Lung (tissue), 12 donors: ENCODE measurements around the gene FAM53A. TPM values are rescaled to one million over a fixed set of nuclear protein-coding genes. Genes with fewer than 3 reads are reported as not detected.

ENCODE experiments used
- ATAC-seq: fragments of 200-7000 bp; cut with Tn5 transposase; one replicate; pipeline ENCODE4 v1.9.1; 2020; ENCODE audit warnings: moderate number of reproducible peaks; ENCODE audit not compliant: insufficient read depth, low FRiP score
- DNase-seq, 3 donors: peaks; one replicate each; pipeline ENCODE4 v3.0.0-alpha.2; 2013 to 2017
- H3K27ac ChIP-seq, 2 donors: one replicate each; pipeline ENCODE4 v1.5.1; 2013; ENCODE audit warnings: mild to moderate bottlenecking in 2 of 2, moderate library complexity in 2 of 2, control low read depth in 1 of 2, inconsistent platforms in 1 of 2, low read depth in 1 of 2, low read length in 1 of 2
- H3K27me3 ChIP-seq, 3 donors: one replicate each; pipeline ENCODE4 v1.5.1; 2013; ENCODE audit warnings: low read length in 2 of 3; ENCODE audit not compliant: control insufficient read depth in 3 of 3, insufficient read depth in 3 of 3
- H3K36me3 ChIP-seq, 4 donors: one replicate each; pipeline ENCODE4 v1.5.1; 2013; ENCODE audit warnings: low read length in 4 of 4, mild to moderate bottlenecking in 1 of 4, moderate library complexity in 1 of 4; ENCODE audit not compliant: control insufficient read depth in 4 of 4, insufficient read depth in 4 of 4
- H3K4me1 ChIP-seq, 5 donors: one replicate each; pipeline ENCODE4 v1.5.1; 2013; ENCODE audit warnings: low read length in 5 of 5, mild to moderate bottlenecking in 2 of 5, moderate library complexity in 1 of 5; ENCODE audit not compliant: control insufficient read depth in 5 of 5, insufficient read depth in 5 of 5
- H3K4me3 ChIP-seq: one replicate; pipeline ENCODE4 v1.5.1; 2013; ENCODE audit warnings: mild to moderate bottlenecking, control low read depth, moderate library complexity
- H3K9ac ChIP-seq, 2 donors: one replicate each; pipeline ENCODE4 v1.5.1; 2013; ENCODE audit warnings: low read length in 2 of 2, control low read depth in 1 of 2; ENCODE audit not compliant: insufficient read depth in 1 of 2
- H3K9me3 ChIP-seq, 4 donors: one replicate each; pipeline ENCODE4 v1.5.1; 2013; ENCODE audit warnings: low read length in 3 of 4, mild to moderate bottlenecking in 1 of 4, moderate library complexity in 1 of 4; ENCODE audit not compliant: control insufficient read depth in 4 of 4, insufficient read depth in 3 of 4
- CTCF ChIP-seq: IDR thresholded peaks from 2 replicates; pipeline ENCODE4 v1.5.1; 2012; ENCODE audit warnings: mild to moderate bottlenecking; ENCODE audit errors: control extremely low read depth, extremely low read depth
- WGBS, 2 donors: extraction: QIAGEN DNeasy Blood & Tissue Kit; methylation state at CpG; one replicate each; pipeline ENCODE4 v1.1.7; 2013; 5-methylcytosine and 5-hydroxymethylcytosine counted together
- polyA plus RNA-seq, 2 donors: library from polyadenylated mRNA; stranded (reverse); fragments of 200-250 nt; gene quantifications; one replicate each; pipeline ENCODE4 v1.2.1, GENCODE V29; 2013
- total RNA-seq, 2 donors: library from RNA; depleted of rRNA in 1 of 2; stranded (reverse); fragments of >200 nt in 1 of 2; gene quantifications; one replicate each; pipeline ENCODE4 v1.2.1, GENCODE V29; 2014 to 2021
- donor health status: control.
- donor health status: control.
- donor health status: Bipolar disorder and iron deficiency.
- donor health status: healthy.
- donor health status: DM: yes; HTN: yes; CAD: no.

The FAM53A gene
- total and polyA plus RNA-seq, 4 donors = 1.4 to 2.8 (median 2.2) TPM

DNA sequence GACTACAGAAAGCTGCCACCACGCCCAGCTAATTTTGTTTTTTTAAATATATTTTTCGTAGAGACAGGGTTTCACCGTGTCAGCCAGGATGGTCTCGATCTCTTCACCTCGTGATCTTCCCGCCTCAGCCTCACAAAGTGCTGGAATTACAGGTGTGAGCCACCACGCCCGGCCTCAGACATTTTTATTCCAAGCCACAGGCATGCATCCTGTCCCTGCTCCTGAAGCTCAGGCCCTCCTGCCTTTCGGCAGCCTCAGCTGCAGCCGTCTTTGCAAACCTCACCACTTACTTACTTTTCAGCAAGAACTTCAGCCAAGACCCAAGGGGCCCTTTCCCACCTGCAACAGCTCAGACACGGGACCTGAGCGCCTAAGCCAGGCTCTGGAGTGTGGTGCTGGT lies 26.0 kb downstream of the FAM53A start:
- H3K4me3 ChIP-seq = no peak overlapping the region
- H3K36me3 ChIP-seq = peaks cover 0 to 9% (median 0%) of the 10 kb centered on the region in 4 donors
- ATAC-seq = no peak
- H3K27me3 ChIP-seq = no peaks in the 10 kb centered on the region
- H3K9me3 ChIP-seq = peaks cover 0 to under 1% (median 0%) of the 10 kb centered on the region in 4 donors
- TF ChIP-seq CTCF = no peak
- 92 to 95% methylated on average over 12 of the region's 12 CpGs for WGBS, 2 donors
- no peak overlapping the region for H3K9ac ChIP-seq
- no peak for DNase-seq
- no peaks in the 10 kb centered on the region for H3K4me1 ChIP-seq
- no peak overlapping the region for H3K27ac ChIP-seq

DNA sequence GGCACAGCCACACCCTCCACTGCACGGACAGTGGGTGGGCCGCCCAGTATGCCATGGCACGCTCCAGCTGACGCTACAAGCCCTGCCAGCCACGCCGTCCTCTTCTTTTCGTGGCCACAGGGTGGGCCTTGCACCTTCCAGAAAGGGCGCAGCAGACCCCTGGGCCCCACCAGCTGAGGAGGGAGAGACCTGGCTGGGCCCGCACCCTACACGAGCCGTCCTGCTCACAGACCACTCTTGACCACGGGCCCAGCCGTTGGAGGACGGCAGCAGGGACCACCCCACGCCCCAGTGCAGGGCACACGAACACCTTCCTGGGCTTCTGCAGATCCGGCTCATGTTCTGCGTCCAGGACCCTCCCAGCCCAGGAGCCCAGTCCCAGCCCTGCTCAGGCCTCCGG lies 27.1 kb downstream of the FAM53A start:
- Histone ChIP-seq H3K4me1 (no peaks in the 10 kb centered on the region), H3K4me3 (no peak overlapping the region), H3K27me3 (no peaks in the 10 kb centered on the region), H3K9ac (no peak overlapping the region), H3K36me3 (peaks cover 0 to 9% (median 0%) of the 10 kb centered on the region in 4 donors), H3K27ac (no peak overlapping the region), H3K9me3 (peaks cover 0 to 3% (median 0%) of the 10 kb centered on the region in 4 donors)
- no peak for DNase-seq
- TF ChIP-seq CTCF = no peak
- 95 to 96% methylated on average over 19 of the region's 19 CpGs for WGBS, 2 donors
- no peak for ATAC-seq

DNA sequence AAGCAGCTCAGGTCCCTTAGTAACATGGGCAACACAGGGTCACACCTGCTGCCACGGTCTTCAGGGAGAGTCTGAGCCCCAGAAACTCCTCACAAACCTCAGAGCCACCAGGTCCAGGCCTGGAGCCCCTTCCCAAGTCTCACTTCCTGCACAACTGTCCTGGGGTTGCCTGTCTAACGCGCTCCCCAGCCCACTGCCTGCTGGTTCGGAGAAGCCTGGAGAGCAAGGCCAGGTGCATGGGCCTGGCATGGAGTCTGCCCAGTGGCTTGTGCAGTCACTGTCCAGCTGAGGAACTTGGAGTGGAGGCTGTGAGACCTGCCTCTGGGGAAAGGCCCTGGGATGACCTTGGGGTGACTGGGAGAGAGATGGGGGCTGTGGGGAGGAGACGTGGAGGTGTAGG lies 28.0 kb downstream of the FAM53A start:
- TF ChIP-seq CTCF = no peak
- Histone ChIP-seq H3K36me3 (peaks cover 0 to 9% (median 0%) of the 10 kb centered on the region in 4 donors), H3K4me3 (no peak overlapping the region), H3K4me1 (no peaks in the 10 kb centered on the region), H3K9me3 (peaks cover 0 to 3% (median 0%) of the 10 kb centered on the region in 4 donors), H3K27ac (no peak overlapping the region), H3K27me3 (no peaks in the 10 kb centered on the region), H3K9ac (no peak overlapping the region)
- WGBS, 2 donors = 95 to 96% methylated on average over 5 of the region's 5 CpGs
- ATAC-seq (no peak), DNase-seq (no peak)

GRCh38 chr4:1655676-1656075 lies 28.4 kb downstream of the FAM53A start:
- 93 to 94% methylated on average over 18 of the region's 18 CpGs for WGBS, 2 donors
- Histone ChIP-seq H3K4me3 (no peak overlapping the region), H3K27me3 (no peaks in the 10 kb centered on the region), H3K36me3 (peaks cover 0 to 9% (median 0%) of the 10 kb centered on the region in 4 donors), H3K9ac (no peak overlapping the region), H3K9me3 (peaks cover 0 to 3% (median 0%) of the 10 kb centered on the region in 4 donors), H3K27ac (no peak overlapping the region), H3K4me1 (no peaks in the 10 kb centered on the region)
- no peak for DNase-seq
- no peak for ATAC-seq
- TF ChIP-seq CTCF = no peak
